Tibial nerve (tissue), 4 donors: ENCODE data around the gene EBF3. TPM values are rescaled to one million over a fixed set of nuclear protein-coding genes. Genes with fewer than 3 reads are reported as not detected.

Source experiments
- DNase-seq, 2 donors: peaks; one replicate each; pipeline ENCODE4 v3.0.0-alpha.2; 2019; ENCODE audit warnings: low spot score in 2 of 2
- H3K27ac ChIP-seq, 4 donors: fragments of 200-600 bp; sonication (generic) in 3 of 4; one replicate each; pipeline ENCODE4 v1.5.1; 2017 to 2019; ENCODE audit warnings: mild to moderate bottlenecking in 1 of 4
- H3K27me3 ChIP-seq, 2 donors: fragments of 200-600 bp; sonication (generic) in 1 of 2; one replicate each; pipeline versions ENCODE4 v1.5.1 to v1.6.0; 2017 to 2019
- H3K36me3 ChIP-seq, 3 donors: fragments of 200-600 bp; sonication (generic); one replicate each; pipeline ENCODE4 v1.5.1; 2018 to 2019
- H3K4me1 ChIP-seq, 4 donors: fragments of 200-600 bp; sonication (generic) in 3 of 4; one replicate each; pipeline ENCODE4 v1.5.1; 2017 to 2019
- H3K4me3 ChIP-seq, 4 donors: fragments of 200-600 bp; sonication (generic) in 3 of 4; one replicate each; pipeline ENCODE4 v1.5.1; 2017 to 2019; ENCODE audit warnings: mild to moderate bottlenecking in 1 of 4, moderate library complexity in 1 of 4
- H3K9me3 ChIP-seq, 4 donors: fragments of 200-600 bp; sonication (generic) in 3 of 4; one replicate each; pipeline ENCODE4 v1.5.1; 2017 to 2019
- CTCF ChIP-seq, 5 experiments: fragments of 200-600 bp in 3 of 5; fragments of 450-650 bp in 2 of 5; sonication (generic) in 3 of 5; IDR thresholded peaks; one replicate each; pipeline ENCODE4 v1.5.1; 2016 to 2019; ENCODE audit warnings: antibody characterized with exemption in 5 of 5, mild to moderate bottlenecking in 3 of 5, moderate library complexity in 2 of 5
- EP300 ChIP-seq, 2 donors: sonication (generic); formaldehyde crosslinking; IDR thresholded peaks; one replicate each; pipeline ENCODE4 v1.6.1; 2017; ENCODE audit warnings: antibody characterized with exemption in 2 of 2, mild to moderate bottlenecking in 1 of 2
- POLR2A ChIP-seq, 2 donors: fragments of 450-650 bp; IDR thresholded peaks; one replicate each; pipeline ENCODE4 v1.6.1; 2017; ENCODE audit warnings: antibody characterized with exemption in 2 of 2, mild to moderate bottlenecking in 2 of 2, moderate library complexity in 2 of 2
- WGBS, 2 donors: methylation state at CpG; one replicate each; pipeline ENCODE4 v1.1.5; 2018; 5-methylcytosine and 5-hydroxymethylcytosine counted together
- total RNA-seq, 4 donors: library from RNA; depleted of rRNA; stranded (reverse); fragments of >200 nt; gene quantifications; one replicate each; pipeline ENCODE4 v1.1.0, GENCODE V29; 2016

EBF3 gene
- total RNA-seq, 4 donors from 2014 or later = 27.3 to 41.0 (median 31.2) TPM

- Histone ChIP-seq H3K27me3 (no peaks in the 10 kb centered on the region), H3K27ac (no peak overlapping the region), H3K4me3 (no peak overlapping the region), H3K9me3 (no peaks in the 10 kb centered on the region), H3K36me3 (peaks cover 0 to 32% (median 0%) of the 10 kb centered on the region in 3 donors), H3K4me1 (peaks cover 0 to 19% (median 0%) of the 10 kb centered on the region in 4 donors)
- DNase-seq = no peak
- TF ChIP-seq POLR2A (IDR thresholded peaks at IDR 0.05) (no peak), CTCF (IDR thresholded peaks at IDR 0.05) (no peak), EP300 (IDR thresholded peaks at IDR 0.05) (no peak)
- 86 to 89% methylated on average over 7 of the region's 7 CpGs for WGBS, 2 donors
Observed at GRCh38 chr10:129865413-129865812, 98.7 kb downstream of the EBF3 start.

- H3K27ac ChIP-seq = no peak overlapping the region
- H3K36me3 ChIP-seq = peaks cover 0 to 36% (median 0%) of the 10 kb centered on the region in 3 donors
- no peaks in the 10 kb centered on the region for H3K9me3 ChIP-seq
- no peak overlapping the region for H3K4me3 ChIP-seq
- peaks cover 0 to 19% (median 0%) of the 10 kb centered on the region in 4 donors for H3K4me1 ChIP-seq
- TF ChIP-seq CTCF (IDR thresholded peaks at IDR 0.05) (no peak), EP300 (IDR thresholded peaks at IDR 0.05) (no peak), POLR2A (IDR thresholded peaks at IDR 0.05) (no peak)
- no peaks in the 10 kb centered on the region for H3K27me3 ChIP-seq
- 43 to 58% methylated on average over 9 of the region's 9 CpGs for WGBS, 2 donors
- no peak for DNase-seq
Observed at GRCh38 chr10:129864601-129865126, 99.4 kb downstream of the EBF3 start.

GRCh38 chr10:129864082-129864481, 100.0 kb downstream of the EBF3 start:
- DNase-seq = no peak
- no peaks in the 10 kb centered on the region for H3K27me3 ChIP-seq
- peaks cover 0 to 36% (median 0%) of the 10 kb centered on the region in 3 donors for H3K36me3 ChIP-seq
- H3K27ac ChIP-seq = no peak overlapping the region
- no peak overlapping the region for H3K4me3 ChIP-seq
- whole genome bisulfite sequencing, 2 donors = 75 to 95% methylated on average over 2 to 4 of the region's 4 CpGs
- no peak for TF ChIP-seq EP300 (IDR thresholded peaks at IDR 0.05)
- TF ChIP-seq CTCF (IDR thresholded peaks at IDR 0.05) = no peak
- no peak for TF ChIP-seq POLR2A (IDR thresholded peaks at IDR 0.05)
- H3K9me3 ChIP-seq = no peaks in the 10 kb centered on the region
- peaks cover 0 to 19% (median 0%) of the 10 kb centered on the region in 4 donors for H3K4me1 ChIP-seq

GRCh38 chr10:129863201-129863663, 100.8 kb downstream of the EBF3 start:
- H3K27me3 ChIP-seq = no peaks in the 10 kb centered on the region
- DNase-seq = no peak
- H3K4me3 ChIP-seq = no peak overlapping the region
- peaks cover 0 to 19% (median 0%) of the 10 kb centered on the region in 4 donors for H3K4me1 ChIP-seq
- TF ChIP-seq CTCF (IDR thresholded peaks at IDR 0.05) (no peak), POLR2A (IDR thresholded peaks at IDR 0.05) (no peak), EP300 (IDR thresholded peaks at IDR 0.05) (no peak)
- WGBS, 2 donors = 29 to 47% methylated on average over 15 of the region's 15 CpGs
- H3K36me3 ChIP-seq = peaks cover 0 to 31% (median 0%) of the 10 kb centered on the region in 3 donors
- H3K27ac ChIP-seq = no peak overlapping the region
- H3K9me3 ChIP-seq = no peaks in the 10 kb centered on the region

GRCh38 chr10:129861776-129862531, 102.1 kb downstream of the EBF3 start:
- DNase-seq = peak; percentile 36 to 55
- Histone ChIP-seq H3K4me3 (no peak overlapping the region), H3K27ac (no peak overlapping the region), H3K36me3 (peaks cover 0 to 26% (median 0%) of the 10 kb centered on the region in 3 donors), H3K27me3 (no peaks in the 10 kb centered on the region), H3K4me1 (peaks cover 0 to 19% (median 0%) of the 10 kb centered on the region in 4 donors), H3K9me3 (peaks cover 0 to 2% (median 0%) of the 10 kb centered on the region in 4 donors)
- TF ChIP-seq EP300 (IDR thresholded peaks at IDR 0.05) = no peak
- TF ChIP-seq CTCF (IDR thresholded peaks at IDR 0.05) = no peak
- no peak for TF ChIP-seq POLR2A (IDR thresholded peaks at IDR 0.05)
- 59 to 69% methylated on average over 22 of the region's 22 CpGs for WGBS, 2 donors
